SK-N-MC (cell line): Measurements from ENCODE around the gene ZNF593.
A peak's percentile ranks its signal among the peaks of the same experiment; 100 is the strongest.

Experiments used
- DNase-seq: peaks from one replicate; pipeline ENCODE4 v3.0.0-alpha.2; 2011; ENCODE audit warnings: low read depth, low spot score
- H3K27ac ChIP-seq: fragments of 200-600 bp; sonication (generic); 2 replicates; pipeline ENCODE4 v1.5.1; 2016; ENCODE audit warnings: mixed run types
- H3K36me3 ChIP-seq: fragments of 200-600 bp; sonication (generic); 2 replicates; pipeline ENCODE4 v1.6.1; 2017; ENCODE audit warnings: antibody characterized with exemption, low read length, mixed read lengths; ENCODE audit not compliant: insufficient read depth
- H3K4me3 ChIP-seq: fragments of 200-600 bp; sonication (generic); 2 replicates; pipeline ENCODE4 v1.5.1; 2016
- H3K9ac ChIP-seq: fragments of 200-600 bp; sonication (generic); 2 replicates; pipeline ENCODE4 v1.8.0; 2017; ENCODE audit warnings: mixed run types, mixed read lengths; ENCODE audit not compliant: insufficient read length
- H3K9me3 ChIP-seq: fragments of 200-600 bp; sonication (generic); 2 replicates; pipeline ENCODE4 v1.6.1; 2017; ENCODE audit warnings: low read depth, mild to moderate bottlenecking, antibody characterized with exemption, low read length, moderate library complexity, mixed read lengths
- EZH2 ChIP-seq: fragments of 200-600 bp; sonication (generic); IDR thresholded peaks from one replicate; pipeline ENCODE4 v1.6.1; 2017; ENCODE audit warnings: antibody characterized with exemption
- FOXP2 ChIP-seq: optimal IDR thresholded peaks from 2 replicates; pipeline ENCODE3; 2011; ENCODE audit warnings: mild to moderate bottlenecking, moderate library complexity; ENCODE audit not compliant: insufficient read depth; ENCODE audit errors: extremely low read length, control extremely low read depth
- POLR2AphosphoS5 ChIP-seq: IDR thresholded peaks from 2 replicates; pipeline ENCODE4 v1.6.1; 2012; ENCODE audit warnings: mild to moderate bottlenecking, low read depth, low read length, borderline replicate concordance

ZNF593 gene

GRCh38 chr1:26126321-26127084, 43.2 kb upstream of the ZNF593 start:
- peaks cover 7% of the 10 kb centered on the region; the same call in 1 of the 2 replicates for H3K36me3 ChIP-seq
- DNase-seq = peak; percentile 45
- H3K9me3 ChIP-seq = no peaks in the 10 kb centered on the region
- H3K4me3 ChIP-seq = 0 out of 2 replicates have a peak overlapping the region, but pooled peaks have one; percentile 1
- peak overlapping the region; percentile 19; the same call in 1 of the 2 replicates for H3K27ac ChIP-seq
- peak overlapping the region; percentile 16 for H3K9ac ChIP-seq
- TF ChIP-seq FOXP2 (no peak), POLR2AphosphoS5 (no peak)

DNA sequence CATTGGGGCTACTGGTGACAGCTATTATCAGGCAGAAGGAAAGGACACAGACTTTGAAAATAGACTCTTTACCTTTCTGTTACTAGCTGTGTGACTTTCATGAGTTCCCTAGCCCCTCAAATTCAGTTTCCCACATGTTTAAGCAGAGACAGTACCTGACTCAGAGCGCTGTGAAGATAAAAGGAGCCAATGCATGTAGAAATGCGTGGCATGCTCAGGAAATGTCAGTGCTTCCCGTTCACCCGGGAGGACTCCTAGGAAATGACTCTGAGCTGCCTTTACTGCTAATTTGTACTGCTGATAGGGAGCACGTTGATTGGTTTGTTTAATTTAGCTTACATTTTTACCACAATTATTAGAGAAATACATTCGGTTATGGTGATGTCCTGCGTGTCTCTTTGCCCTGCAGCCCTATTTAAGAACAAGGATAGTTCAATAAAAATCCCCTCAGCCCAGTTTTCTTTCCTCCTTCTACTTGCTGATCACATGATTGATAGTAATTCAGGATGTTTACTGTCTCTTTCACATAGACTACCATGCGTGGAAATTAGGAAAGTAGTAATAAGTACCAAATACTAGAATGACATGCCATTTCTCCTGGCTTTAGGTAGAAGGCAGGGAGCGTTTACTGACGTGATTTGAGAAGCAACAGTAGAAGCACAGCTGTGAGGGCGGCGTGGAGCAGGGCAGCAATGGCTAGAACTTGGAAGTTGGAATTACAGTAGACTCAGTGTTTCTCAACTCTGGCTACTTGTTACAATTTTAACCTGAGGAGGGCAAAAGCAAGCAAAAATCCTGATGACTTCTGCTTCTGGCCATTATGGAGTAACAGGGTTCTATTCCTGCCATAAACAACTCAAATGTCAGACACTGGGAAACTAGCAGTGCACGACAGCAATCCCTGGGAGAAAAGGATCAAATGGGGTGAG, 42.2 kb upstream of the ZNF593 start:
- TF ChIP-seq POLR2AphosphoS5 (no peak), EZH2 (no peak), FOXP2 (no peak)
- Histone ChIP-seq H3K27ac (no peak overlapping the region), H3K36me3 (peaks cover 7% of the 10 kb centered on the region; the same call in 1 of the 2 replicates), H3K9ac (no peak overlapping the region), H3K9me3 (no peaks in the 10 kb centered on the region), H3K4me3 (no peak overlapping the region)
- no peak for DNase-seq

- no peaks in the 10 kb centered on the region for H3K36me3 ChIP-seq
- H3K9ac ChIP-seq = no peak overlapping the region
- H3K4me3 ChIP-seq = no peak overlapping the region
- TF ChIP-seq EZH2 = no peak
- no peaks in the 10 kb centered on the region for H3K9me3 ChIP-seq
- no peak overlapping the region for H3K27ac ChIP-seq
- no peak for DNase-seq
Observed at GRCh38 chr1:26129778-26130177, 39.9 kb upstream of the ZNF593 start.

- Histone ChIP-seq H3K4me3 (no peak overlapping the region), H3K27ac (no peak overlapping the region), H3K9me3 (no peaks in the 10 kb centered on the region), H3K9ac (no peak overlapping the region), H3K36me3 (no peaks in the 10 kb centered on the region)
- DNase-seq = no peak
- no peak for TF ChIP-seq POLR2AphosphoS5
- no peak for TF ChIP-seq EZH2
- no peak for TF ChIP-seq FOXP2
Observed at GRCh38 chr1:26130695-26131094, 39.0 kb upstream of the ZNF593 start.

GRCh38 chr1:26132128-26132833, 37.4 kb upstream of the ZNF593 start:
- Histone ChIP-seq H3K9ac (no peak overlapping the region), H3K4me3 (no peak overlapping the region), H3K9me3 (no peaks in the 10 kb centered on the region), H3K36me3 (no peaks in the 10 kb centered on the region), H3K27ac (no peak overlapping the region)
- no peak for DNase-seq
- TF ChIP-seq EZH2 (no peak), FOXP2 (no peak), POLR2AphosphoS5 (no peak)

- Histone ChIP-seq H3K27ac (no peak overlapping the region), H3K9ac (no peak overlapping the region)
Observed at GRCh38 chr1:26132834-26133167, 36.9 kb upstream of the ZNF593 start.

DNA sequence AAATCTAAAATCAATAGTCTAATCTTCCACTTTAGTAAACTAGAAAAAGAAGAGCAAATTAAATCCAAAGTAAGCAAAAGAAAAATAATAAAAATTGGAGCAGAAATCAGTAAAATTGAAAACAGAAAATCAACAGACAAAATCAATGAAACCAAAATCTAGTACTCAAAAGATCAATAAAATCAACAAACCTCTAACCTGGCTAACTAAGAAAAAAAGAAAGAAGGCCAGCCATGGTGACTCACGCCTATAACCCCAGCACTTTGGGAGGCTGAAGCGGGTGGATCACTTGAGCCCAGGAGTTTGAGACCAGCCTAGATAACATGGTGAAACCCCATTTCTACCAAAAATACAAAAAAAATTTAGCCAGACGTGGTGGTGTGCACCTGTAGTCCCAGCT, 35.2 kb upstream of the ZNF593 start:
- Histone ChIP-seq H3K27ac (no peak overlapping the region), H3K9ac (no peak overlapping the region), H3K36me3 (no peaks in the 10 kb centered on the region), H3K4me3 (no peak overlapping the region), H3K9me3 (no peaks in the 10 kb centered on the region)
- DNase-seq = no peak
- TF ChIP-seq EZH2 = no peak
- TF ChIP-seq POLR2AphosphoS5 = no peak
- no peak for TF ChIP-seq FOXP2

More at GRCh38 chr1:26132834-26133167, 36.9 kb upstream of the ZNF593 start:
- no peak for DNase-seq
- Histone ChIP-seq H3K36me3 (no peaks in the 10 kb centered on the region), H3K9me3 (no peaks in the 10 kb centered on the region), H3K4me3 (no peak overlapping the region)
- TF ChIP-seq POLR2AphosphoS5 (no peak), EZH2 (no peak), FOXP2 (no peak)

GRCh38 chr1:26138974-26139558, 30.6 kb upstream of the ZNF593 start:
- H3K27ac ChIP-seq = no peak overlapping the region
- H3K9me3 ChIP-seq = no peaks in the 10 kb centered on the region
- H3K4me3 ChIP-seq = no peak overlapping the region
- no peak overlapping the region for H3K9ac ChIP-seq
- TF ChIP-seq POLR2AphosphoS5 (no peak), EZH2 (no peak), FOXP2 (no peak)
- no peaks in the 10 kb centered on the region for H3K36me3 ChIP-seq
- no peak for DNase-seq
